ENCODE data around the gene AVPR1A. TPM values are rescaled to one million over a fixed set of nuclear protein-coding genes. Genes with fewer than 3 reads are reported as not detected.
A peak's percentile ranks its signal among the peaks of the same experiment; 100 is the strongest.

The AVPR1A gene
- total and polyA plus RNA-seq, 5 donors from 2014 or later, result 0.15 TPM; not detected in 4

DNA sequence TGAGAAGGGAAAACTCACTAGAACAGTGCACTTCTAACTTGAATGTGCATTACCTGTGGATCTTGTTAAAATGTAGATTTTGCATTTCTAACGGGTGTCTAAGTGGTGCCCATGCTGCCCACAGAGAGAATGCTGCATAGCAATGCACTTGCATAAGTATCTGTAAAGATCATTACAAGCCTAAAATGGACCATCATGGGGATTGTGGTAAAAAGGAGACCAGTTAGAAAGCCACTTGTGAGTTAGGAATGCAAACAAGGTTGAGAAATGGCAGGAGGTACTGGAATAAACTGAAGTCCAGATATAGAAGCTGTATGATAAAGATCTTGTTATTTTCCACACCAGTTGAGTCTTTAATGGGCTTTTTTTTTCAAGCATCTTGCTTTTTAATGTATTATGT lies 18.8 kb downstream of the AVPR1A start:
- no peaks in the 10 kb centered on the region for H3K4me1 ChIP-seq (ENCODE audit: control insufficient read depth, insufficient read depth, low read length, poor library complexity, severe bottlenecking)
- no peak overlapping the region for H3K27ac ChIP-seq (ENCODE audit: insufficient read depth, low read length, poor library complexity, severe bottlenecking)
- no peaks in the 10 kb centered on the region for H3K9me3 ChIP-seq (ENCODE audit: control insufficient read depth in 2 of 2, low read length in 2 of 2)
- no peaks in the 10 kb centered on the region for H3K36me3 Mint-ChIP-seq
- DNase-seq (no peak), ATAC-seq (ENCODE audit: low read depth in 2 of 2) (no peak)
- H3K27me3 Mint-ChIP-seq, result no peaks in the 10 kb centered on the region
- no peak overlapping the region for H3K4me3 ChIP-seq (ENCODE audit: low read depth, low read length)
- no peaks in the 10 kb centered on the region for H3K36me3 ChIP-seq (ENCODE audit: control insufficient read depth, insufficient read depth, low read length)
- no peak overlapping the region for H3K27ac Mint-ChIP-seq
- no peak overlapping the region for H3K4me3 Mint-ChIP-seq
- H3K9me3 Mint-ChIP-seq, result peaks cover 0 to 10% (median 0%) of the 10 kb centered on the region in 7 donors
- H3K27me3 ChIP-seq (ENCODE audit: control insufficient read depth, insufficient read depth, low read length), result no peaks in the 10 kb centered on the region
- H3K4me1 Mint-ChIP-seq, result no peaks in the 10 kb centered on the region

DNA sequence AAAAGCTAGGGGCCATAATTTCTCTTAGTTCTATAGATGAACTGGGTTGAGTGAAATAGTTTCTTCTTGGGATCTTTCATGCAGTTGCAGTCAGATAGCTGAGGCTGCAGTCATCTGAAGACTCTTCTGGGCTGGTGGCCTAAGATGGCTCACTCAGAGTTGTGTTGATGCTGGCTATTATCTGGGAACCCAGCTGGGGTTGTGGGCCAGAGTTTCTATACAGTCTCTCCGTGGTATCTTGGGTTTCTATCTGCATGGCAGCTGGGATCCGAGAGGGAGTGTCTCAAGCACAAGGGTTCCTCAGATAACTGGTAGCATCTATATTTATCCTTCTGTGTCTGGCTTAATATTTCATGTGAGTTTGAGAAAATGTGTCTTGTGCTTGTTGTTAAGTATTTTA lies 21.1 kb downstream of the AVPR1A start:
- Histone ChIP-seq H3K4me1 (ENCODE audit: control insufficient read depth, insufficient read depth, low read length, poor library complexity, severe bottlenecking) (no peaks in the 10 kb centered on the region), H3K27me3 (ENCODE audit: control insufficient read depth, insufficient read depth, low read length) (no peaks in the 10 kb centered on the region), H3K36me3 (ENCODE audit: control insufficient read depth, insufficient read depth, low read length) (no peaks in the 10 kb centered on the region), H3K9me3 (ENCODE audit: control insufficient read depth in 2 of 2, low read length in 2 of 2) (no peaks in the 10 kb centered on the region), H3K4me3 (ENCODE audit: low read depth, low read length) (no peak overlapping the region), H3K27ac (ENCODE audit: insufficient read depth, low read length, poor library complexity, severe bottlenecking) (no peak overlapping the region)
- no peak overlapping the region for H3K4me3 Mint-ChIP-seq
- H3K4me1 Mint-ChIP-seq, result no peaks in the 10 kb centered on the region
- peaks cover 0 to 10% (median 0%) of the 10 kb centered on the region in 7 donors for H3K9me3 Mint-ChIP-seq
- no peaks in the 10 kb centered on the region for H3K36me3 Mint-ChIP-seq
- H3K27me3 Mint-ChIP-seq, result no peaks in the 10 kb centered on the region
- H3K27ac Mint-ChIP-seq, result no peak overlapping the region
- ATAC-seq (ENCODE audit: low read depth in 2 of 2) (no peak), DNase-seq (no peak)

DNA sequence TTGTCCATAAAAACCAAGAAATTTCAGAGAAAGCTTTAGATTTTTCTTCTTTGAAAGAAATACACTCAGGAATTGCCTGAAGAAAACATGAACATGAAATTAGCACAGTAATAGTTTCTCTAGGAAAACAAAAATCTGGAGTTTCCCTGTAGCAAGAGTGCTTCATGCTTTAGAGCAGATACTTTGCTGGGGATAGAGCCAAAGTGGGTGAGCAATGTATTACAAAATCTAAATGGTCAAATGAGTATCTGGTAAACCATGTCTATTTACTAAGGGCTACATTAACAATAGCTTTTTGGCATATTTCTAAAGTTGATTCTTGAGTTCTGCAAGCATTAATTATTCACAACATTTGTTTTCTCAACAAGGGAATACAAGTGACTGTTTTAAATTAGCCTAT lies 26.2 kb downstream of the AVPR1A start:
- Mint-ChIP-seq H3K4me1 (no peaks in the 10 kb centered on the region), H3K4me3 (no peak overlapping the region), H3K27ac (no peak overlapping the region), H3K9me3 (peaks cover 0 to 10% (median 0%) of the 10 kb centered on the region in 7 donors), H3K27me3 (no peaks in the 10 kb centered on the region), H3K36me3 (no peaks in the 10 kb centered on the region)
- Histone ChIP-seq H3K27ac (ENCODE audit: insufficient read depth, low read length, poor library complexity, severe bottlenecking) (no peak overlapping the region), H3K4me1 (ENCODE audit: control insufficient read depth, insufficient read depth, low read length, poor library complexity, severe bottlenecking) (no peaks in the 10 kb centered on the region), H3K9me3 (ENCODE audit: control insufficient read depth in 2 of 2, low read length in 2 of 2) (no peaks in the 10 kb centered on the region), H3K27me3 (ENCODE audit: control insufficient read depth, insufficient read depth, low read length) (no peaks in the 10 kb centered on the region), H3K36me3 (ENCODE audit: control insufficient read depth, insufficient read depth, low read length) (no peaks in the 10 kb centered on the region), H3K4me3 (ENCODE audit: low read depth, low read length) (no peak overlapping the region)
- no peak for DNase-seq
- ATAC-seq (ENCODE audit: low read depth in 2 of 2), result no peak

DNA sequence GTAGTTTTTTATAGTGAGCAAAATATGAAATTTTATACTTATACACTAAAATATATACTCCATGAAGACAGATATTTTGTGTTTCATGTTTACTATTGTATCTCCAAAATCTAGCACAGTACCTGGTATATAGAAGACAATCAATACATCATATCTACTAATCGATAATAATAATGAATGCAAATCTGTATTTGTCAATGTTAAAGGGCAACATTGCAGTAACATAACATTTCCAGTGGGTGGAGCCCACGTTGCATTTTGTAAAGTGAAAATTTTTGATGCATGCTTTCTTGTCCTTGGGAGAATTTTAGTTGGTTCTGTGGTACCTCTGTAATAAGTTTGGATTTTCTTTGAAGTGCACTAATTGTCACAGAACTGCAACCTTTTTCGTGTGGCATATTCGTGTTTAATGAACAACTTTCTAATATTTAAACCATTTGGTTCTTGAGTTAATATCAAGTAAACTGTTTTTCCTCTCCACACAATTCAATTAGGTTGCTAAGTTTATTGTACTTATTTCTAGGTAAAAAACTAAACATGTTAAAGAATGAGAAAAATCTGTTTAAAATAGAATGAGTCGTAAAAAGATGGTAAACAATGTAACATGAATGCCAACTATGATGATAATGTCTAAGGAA lies 47.4 kb downstream of the AVPR1A start:
- no peak overlapping the region for H3K4me3 Mint-ChIP-seq
- Histone ChIP-seq H3K4me1 (ENCODE audit: control insufficient read depth, insufficient read depth, low read length, poor library complexity, severe bottlenecking) (no peaks in the 10 kb centered on the region), H3K27me3 (ENCODE audit: control insufficient read depth, insufficient read depth, low read length) (no peaks in the 10 kb centered on the region), H3K9me3 (ENCODE audit: control insufficient read depth in 2 of 2, low read length in 2 of 2) (no peaks in the 10 kb centered on the region), H3K36me3 (ENCODE audit: control insufficient read depth, insufficient read depth, low read length) (no peaks in the 10 kb centered on the region), H3K4me3 (ENCODE audit: low read depth, low read length) (no peak overlapping the region), H3K27ac (ENCODE audit: insufficient read depth, low read length, poor library complexity, severe bottlenecking) (no peak overlapping the region)
- H3K27me3 Mint-ChIP-seq, result no peaks in the 10 kb centered on the region
- ATAC-seq (ENCODE audit: low read depth in 2 of 2) (no peak), DNase-seq (peak in 2 of 3 donors; percentile 3 to 30)
- H3K27ac Mint-ChIP-seq, result no peak overlapping the region
- no peaks in the 10 kb centered on the region for H3K4me1 Mint-ChIP-seq
- no peaks in the 10 kb centered on the region for H3K9me3 Mint-ChIP-seq
- H3K36me3 Mint-ChIP-seq, result no peaks in the 10 kb centered on the region

DNA sequence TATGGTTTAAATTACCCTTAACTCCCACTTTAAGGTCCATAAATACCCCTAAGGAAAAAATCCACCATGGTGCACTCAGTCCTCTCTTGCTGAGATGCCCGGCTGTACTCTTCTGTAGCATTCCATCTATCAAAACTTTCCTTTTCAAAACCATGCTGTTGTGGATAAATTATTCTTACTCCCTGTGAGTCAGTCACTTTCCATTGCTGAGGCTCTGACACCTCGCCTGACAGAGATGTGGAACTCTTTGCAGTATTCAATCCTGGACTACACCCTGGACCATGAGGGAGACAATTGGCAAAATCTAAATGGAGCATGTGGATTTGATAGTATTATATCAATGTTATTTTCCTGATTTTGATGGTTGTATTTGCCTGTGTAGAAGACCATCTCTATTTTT lies 49.1 kb downstream of the AVPR1A start:
- H3K36me3 ChIP-seq (ENCODE audit: control insufficient read depth, insufficient read depth, low read length), result no peaks in the 10 kb centered on the region
- Mint-ChIP-seq H3K27ac (no peak overlapping the region), H3K27me3 (no peaks in the 10 kb centered on the region), H3K4me1 (no peaks in the 10 kb centered on the region), H3K36me3 (no peaks in the 10 kb centered on the region), H3K4me3 (no peak overlapping the region), H3K9me3 (no peaks in the 10 kb centered on the region)
- H3K27ac ChIP-seq (ENCODE audit: insufficient read depth, low read length, poor library complexity, severe bottlenecking), result no peak overlapping the region
- ATAC-seq (ENCODE audit: low read depth in 2 of 2) (no peak), DNase-seq (no peak)
- H3K27me3 ChIP-seq (ENCODE audit: control insufficient read depth, insufficient read depth, low read length), result no peaks in the 10 kb centered on the region
- H3K9me3 ChIP-seq (ENCODE audit: control insufficient read depth in 2 of 2, low read length in 2 of 2), result no peaks in the 10 kb centered on the region
- no peak overlapping the region for H3K4me3 ChIP-seq (ENCODE audit: low read depth, low read length)
- no peaks in the 10 kb centered on the region for H3K4me1 ChIP-seq (ENCODE audit: control insufficient read depth, insufficient read depth, low read length, poor library complexity, severe bottlenecking)

DNA sequence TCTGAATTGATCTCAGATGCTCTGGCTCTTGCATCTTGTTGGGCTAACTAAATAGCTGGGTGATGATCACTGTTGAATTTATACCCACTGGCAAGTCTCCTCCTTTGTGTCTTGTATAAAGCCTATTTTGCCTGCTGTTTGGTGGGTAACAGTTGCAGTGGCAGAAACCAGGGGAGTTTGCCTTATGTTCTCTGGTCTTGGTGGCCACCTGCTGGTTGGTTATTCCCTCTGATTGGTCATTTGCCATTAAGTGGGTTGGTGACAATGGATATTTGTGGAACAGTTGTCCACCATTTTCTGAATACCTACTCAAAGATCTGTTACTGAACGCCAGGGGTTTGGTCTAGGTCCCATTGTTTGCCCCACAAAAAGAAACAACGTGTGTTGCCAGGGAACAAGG lies 52.1 kb downstream of the AVPR1A start:
- no peak overlapping the region for H3K4me3 Mint-ChIP-seq
- no peaks in the 10 kb centered on the region for H3K9me3 Mint-ChIP-seq
- H3K4me1 Mint-ChIP-seq, result no peaks in the 10 kb centered on the region
- no peaks in the 10 kb centered on the region for H3K36me3 ChIP-seq (ENCODE audit: control insufficient read depth, insufficient read depth, low read length)
- DNase-seq, result no peak
- no peak overlapping the region for H3K27ac ChIP-seq (ENCODE audit: insufficient read depth, low read length, poor library complexity, severe bottlenecking)
- no peaks in the 10 kb centered on the region for H3K4me1 ChIP-seq (ENCODE audit: control insufficient read depth, insufficient read depth, low read length, poor library complexity, severe bottlenecking)
- H3K27me3 ChIP-seq (ENCODE audit: control insufficient read depth, insufficient read depth, low read length), result no peaks in the 10 kb centered on the region
- H3K27ac Mint-ChIP-seq, result no peak overlapping the region
- H3K4me3 ChIP-seq (ENCODE audit: low read depth, low read length), result no peak overlapping the region
- H3K9me3 ChIP-seq (ENCODE audit: control insufficient read depth in 2 of 2, low read length in 2 of 2), result no peaks in the 10 kb centered on the region
- no peaks in the 10 kb centered on the region for H3K36me3 Mint-ChIP-seq
- no peaks in the 10 kb centered on the region for H3K27me3 Mint-ChIP-seq
- ATAC-seq (ENCODE audit: low read depth in 2 of 2), result no peak

DNA sequence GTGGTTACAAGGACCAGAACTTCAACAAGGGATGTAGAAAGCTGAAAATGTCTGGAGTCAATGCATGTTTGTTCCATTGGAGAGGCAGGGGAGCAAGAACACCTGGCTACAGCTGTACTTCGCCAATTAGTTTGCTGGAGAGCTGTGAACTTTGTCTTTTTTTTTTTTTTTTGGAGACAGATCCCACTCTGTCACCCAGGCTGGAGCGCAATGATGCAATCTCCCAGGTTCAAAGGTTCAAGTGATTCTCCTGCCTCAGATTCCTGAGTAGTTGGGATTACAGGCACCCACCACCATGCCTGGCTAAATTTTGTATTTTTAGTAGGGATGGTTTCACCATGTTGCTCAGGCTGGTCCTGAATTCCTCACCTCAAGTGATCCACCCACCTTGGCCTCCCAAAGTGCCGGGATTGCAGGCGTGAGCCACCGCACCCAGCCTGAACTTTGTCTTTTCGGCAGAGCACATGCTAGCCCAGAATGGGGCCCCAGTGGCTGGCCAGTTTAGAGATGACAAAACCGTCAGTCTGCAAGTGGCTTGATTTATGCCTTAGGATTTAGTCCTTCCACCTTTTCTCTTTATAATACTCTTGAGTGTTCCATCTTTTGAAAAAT lies 55.5 kb downstream of the AVPR1A start:
- Histone ChIP-seq H3K36me3 (ENCODE audit: control insufficient read depth, insufficient read depth, low read length) (no peaks in the 10 kb centered on the region), H3K9me3 (ENCODE audit: control insufficient read depth in 2 of 2, low read length in 2 of 2) (no peaks in the 10 kb centered on the region), H3K4me1 (ENCODE audit: control insufficient read depth, insufficient read depth, low read length, poor library complexity, severe bottlenecking) (no peaks in the 10 kb centered on the region), H3K27ac (ENCODE audit: insufficient read depth, low read length, poor library complexity, severe bottlenecking) (no peak overlapping the region), H3K4me3 (ENCODE audit: low read depth, low read length) (no peak overlapping the region), H3K27me3 (ENCODE audit: control insufficient read depth, insufficient read depth, low read length) (no peaks in the 10 kb centered on the region)
- no peaks in the 10 kb centered on the region for H3K9me3 Mint-ChIP-seq
- ATAC-seq (ENCODE audit: low read depth in 2 of 2) (no peak), DNase-seq (no peak)
- no peaks in the 10 kb centered on the region for H3K4me1 Mint-ChIP-seq
- H3K27ac Mint-ChIP-seq, result no peak overlapping the region
- H3K36me3 Mint-ChIP-seq, result no peaks in the 10 kb centered on the region
- no peaks in the 10 kb centered on the region for H3K27me3 Mint-ChIP-seq
- H3K4me3 Mint-ChIP-seq, result no peak overlapping the region

DNA sequence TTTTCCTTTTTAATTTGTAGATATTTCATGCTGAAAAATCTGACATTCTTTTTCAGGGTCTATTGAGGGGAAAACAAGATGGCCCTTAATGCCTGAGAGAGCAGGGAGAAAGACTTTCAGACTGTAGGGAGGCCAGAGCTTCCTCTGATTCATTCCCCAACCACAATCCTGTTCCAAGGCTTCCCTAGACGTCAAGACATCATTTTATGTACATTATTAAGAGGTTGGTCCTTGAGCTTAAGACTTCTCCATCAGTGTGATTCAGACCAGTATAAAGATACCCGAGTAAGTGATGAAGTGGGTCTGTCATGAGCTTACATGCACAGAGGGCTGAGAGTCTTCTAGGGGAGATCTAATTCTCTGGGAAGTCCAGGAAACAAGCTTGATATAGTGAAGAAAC lies 57.3 kb downstream of the AVPR1A start:
- Histone ChIP-seq H3K27me3 (ENCODE audit: control insufficient read depth, insufficient read depth, low read length) (no peaks in the 10 kb centered on the region), H3K36me3 (ENCODE audit: control insufficient read depth, insufficient read depth, low read length) (no peaks in the 10 kb centered on the region), H3K4me1 (ENCODE audit: control insufficient read depth, insufficient read depth, low read length, poor library complexity, severe bottlenecking) (no peaks in the 10 kb centered on the region), H3K27ac (ENCODE audit: insufficient read depth, low read length, poor library complexity, severe bottlenecking) (no peak overlapping the region), H3K4me3 (ENCODE audit: low read depth, low read length) (no peak overlapping the region), H3K9me3 (ENCODE audit: control insufficient read depth in 2 of 2, low read length in 2 of 2) (no peaks in the 10 kb centered on the region)
- no peaks in the 10 kb centered on the region for H3K4me1 Mint-ChIP-seq
- H3K4me3 Mint-ChIP-seq, result no peak overlapping the region
- no peaks in the 10 kb centered on the region for H3K9me3 Mint-ChIP-seq
- ATAC-seq (ENCODE audit: low read depth in 2 of 2) (no peak), DNase-seq (no peak)
- H3K27ac Mint-ChIP-seq, result no peak overlapping the region
- no peaks in the 10 kb centered on the region for H3K36me3 Mint-ChIP-seq
- H3K27me3 Mint-ChIP-seq, result no peaks in the 10 kb centered on the region

Data from CD4-positive, CD25-positive, alpha-beta regulatory T cell (primary cell).